K562 (cell line): Measurements from ENCODE around the gene FBXO44. TPM values are rescaled to one million over a fixed set of nuclear protein-coding genes. Genes with fewer than 3 reads are reported as not detected.

Source experiments
- ASH1L ChIP-seq: fragments of 450-650 bp; IDR thresholded peaks from 2 replicates; pipeline ENCODE4 v1.6.1; 2018; ENCODE audit warnings: borderline replicate concordance, mild to moderate bottlenecking, low read depth; ENCODE audit not compliant: partially characterized antibody
- ATF7 ChIP-seq: fragments of 450-650 bp; IDR thresholded peaks from 2 replicates; pipeline ENCODE4 v1.7.1; 2014; ENCODE audit warnings: mild to moderate bottlenecking, moderate library complexity
- CREBBP ChIP-seq: IDR thresholded peaks from one replicate; pipeline ENCODE4 v1.6.1; 2012; ENCODE audit warnings: low read depth, mild to moderate bottlenecking, control low read depth, inconsistent platforms, low read length
- CTBP1 ChIP-seq: fragments of 450-650 bp; IDR thresholded peaks from 2 replicates; pipeline ENCODE4 v1.6.1; 2016; ENCODE audit warnings: borderline replicate concordance
- FOSL1 ChIP-seq: fragments of 200-800 bp; sonication (Bioruptor generic); conservative IDR thresholded peaks from 2 replicates; pipeline ENCODE4 v1.6.1; 2016; ENCODE audit warnings: missing genetic modification characterization, missing compliant biosample characterization
- GABPB2 ChIP-seq: fragments of 250-450 bp; sonication (Bioruptor Pico); conservative IDR thresholded peaks from 2 replicates; pipeline ENCODE4 v1.5.1; 2021; ENCODE audit warnings: mild to moderate bottlenecking
- HNRNPL ChIP-seq: fragments of 200-400 bp; formaldehyde crosslinking; IDR thresholded peaks from 2 replicates; pipeline ENCODE4 v1.6.1; 2017; ENCODE audit warnings: low read depth, mild to moderate bottlenecking, low read length
- LARP7 ChIP-seq: fragments of 450-650 bp; IDR thresholded peaks from 2 replicates; pipeline ENCODE4 v1.6.1; 2016
- MEF2A ChIP-seq: IDR thresholded peaks from 2 replicates; pipeline ENCODE4 v1.6.1; 2011; ENCODE audit warnings: low read depth, mild to moderate bottlenecking, low read length, moderate library complexity; ENCODE audit not compliant: control insufficient read depth
- MYBL2 ChIP-seq, 2 experiments: fragments of 450-650 bp in 1 of 2; sonication (generic) in 1 of 2; formaldehyde crosslinking in 1 of 2; IDR thresholded peaks; 2 replicates each; pipeline versions ENCODE4 v1.6.1 to v1.8.1; 2017 to 2022; ENCODE audit warnings: borderline replicate concordance in 1 of 2, inconsistent platforms in 1 of 2, low read depth in 1 of 2, mild to moderate bottlenecking in 1 of 2, missing genetic modification reagents in 1 of 2, moderate library complexity in 1 of 2
- NEUROD1 ChIP-seq: fragments of 150-350 bp; IDR thresholded peaks from 2 replicates; pipeline ENCODE4 v1.6.1; 2014; ENCODE audit warnings: borderline replicate concordance, low read length, low read depth; ENCODE audit not compliant: partially characterized antibody
- NR2C1 ChIP-seq, 2 experiments: fragments of 450-650 bp; IDR thresholded peaks; 2 replicates each; pipeline ENCODE4 v1.6.1; 2017; ENCODE audit warnings: mild to moderate bottlenecking in 2 of 2, antibody characterized with exemption in 1 of 2, inconsistent platforms in 1 of 2, missing compliant biosample characterization in 1 of 2, missing genetic modification characterization in 1 of 2
- PCBP1 ChIP-seq: fragments of 200-400 bp; formaldehyde crosslinking; IDR thresholded peaks from 2 replicates; pipeline ENCODE4 v1.6.1; 2018; ENCODE audit warnings: mild to moderate bottlenecking, low read depth, low read length; ENCODE audit not compliant: poor library complexity, severe bottlenecking
- RBFOX2 ChIP-seq: fragments of 200-400 bp; formaldehyde crosslinking; IDR thresholded peaks from 2 replicates; pipeline ENCODE4 v1.6.1; 2017; ENCODE audit warnings: low read depth, mild to moderate bottlenecking, low read length, moderate library complexity
- SRSF3 ChIP-seq: fragments of 200-400 bp; formaldehyde crosslinking; IDR thresholded peaks from 2 replicates; pipeline ENCODE4 v1.6.1; 2016; ENCODE audit warnings: mild to moderate bottlenecking, low read length, moderate library complexity; ENCODE audit not compliant: insufficient read depth
- STAT5B ChIP-seq: fragments of 250-450 bp; sonication (Bioruptor Pico); IDR thresholded peaks from 2 replicates; pipeline ENCODE4 v1.8.0; 2021; ENCODE audit warnings: mild to moderate bottlenecking, inconsistent platforms
- ZFP91 ChIP-seq: sonication (generic); formaldehyde crosslinking; IDR thresholded peaks from 2 replicates; pipeline ENCODE4 v1.8.0; 2022; ENCODE audit warnings: mild to moderate bottlenecking, missing genetic modification reagents
- ZKSCAN1 ChIP-seq: fragments of 150-350 bp; IDR thresholded peaks from 2 replicates; pipeline ENCODE4 v1.6.1; 2016; ENCODE audit warnings: low read depth, low read length
- ZNF263 ChIP-seq: sonication (generic); formaldehyde crosslinking; IDR thresholded peaks from 2 replicates; pipeline ENCODE4 v1.8.0; 2022; ENCODE audit warnings: mild to moderate bottlenecking, missing genetic modification reagents, borderline replicate concordance
- ZNF436 ChIP-seq: fragments of 250-450, 450-650 bp; sonication (Bioruptor Pico); formaldehyde crosslinking; IDR thresholded peaks from 2 replicates; pipeline ENCODE4 v1.7.0; 2020; ENCODE audit warnings: mild to moderate bottlenecking
- polyA plus RNA-seq, 8 experiments: library from polyadenylated mRNA; depleted of rRNA in 4 of 8; stranded (reverse) in 5 of 8; unstranded in 3 of 8; fragments of >200 nt; fragmentation: Nextera tagmentation in 2 of 8; fragmentation: Illumina TruSeq in 1 of 8; extraction: Ambion mirVana in 2 of 8; extraction: Trizol in 1 of 8; gene quantifications; 2 replicates each; pipeline versions ENCODE4 v1.2.1 to v1.2.3, GENCODE V29; 2011 to 2014; ENCODE audit warnings: inconsistent platforms in 1 of 8, missing spikeins in 1 of 8
- total RNA-seq, 7 experiments: library from RNA; depleted of rRNA in 6 of 7; stranded (reverse); fragments of >200 nt in 6 of 7; fragmentation: Illumina TruSeq in 2 of 7; extraction: Trizol in 2 of 7; gene quantifications; 2 replicates each; pipeline versions ENCODE4 v1.2.1 to v1.2.3, GENCODE V29; 2011 to 2021; ENCODE audit warnings: low replicate concordance in 1 of 7
- TF ChIP-seq, protein P1 (sequence below): sonication (generic); IDR thresholded peaks from 2 replicates; pipeline ENCODE4 v1.6.1; 2016
- TF ChIP-seq, protein P2 (sequence below): sonication (generic); formaldehyde crosslinking; IDR thresholded peaks from 2 replicates; pipeline ENCODE4 v1.8.0; 2022; ENCODE audit warnings: mild to moderate bottlenecking, missing genetic modification reagents
- TF ChIP-seq, protein P3 (sequence below), 2 experiments: IDR thresholded peaks; 2 replicates each; pipeline ENCODE4 v1.6.1; 2011; ENCODE audit warnings: borderline replicate concordance in 1 of 2, control low read depth in 1 of 2, low read depth in 1 of 2, low read length in 1 of 2, mild to moderate bottlenecking in 1 of 2, mixed read lengths in 1 of 2, moderate library complexity in 1 of 2; ENCODE audit not compliant: insufficient read depth in 1 of 2, insufficient read length in 1 of 2, poor library complexity in 1 of 2, severe bottlenecking in 1 of 2; ENCODE audit errors: extremely low read depth in 1 of 2

FBXO44 gene
- total and polyA plus RNA-seq, 9 of the 15 experiments (the other 6 are each of a cell fraction or from before 2014, with no cell fraction given): 0.69 to 20.9 (median 6.7) TPM

DNA sequence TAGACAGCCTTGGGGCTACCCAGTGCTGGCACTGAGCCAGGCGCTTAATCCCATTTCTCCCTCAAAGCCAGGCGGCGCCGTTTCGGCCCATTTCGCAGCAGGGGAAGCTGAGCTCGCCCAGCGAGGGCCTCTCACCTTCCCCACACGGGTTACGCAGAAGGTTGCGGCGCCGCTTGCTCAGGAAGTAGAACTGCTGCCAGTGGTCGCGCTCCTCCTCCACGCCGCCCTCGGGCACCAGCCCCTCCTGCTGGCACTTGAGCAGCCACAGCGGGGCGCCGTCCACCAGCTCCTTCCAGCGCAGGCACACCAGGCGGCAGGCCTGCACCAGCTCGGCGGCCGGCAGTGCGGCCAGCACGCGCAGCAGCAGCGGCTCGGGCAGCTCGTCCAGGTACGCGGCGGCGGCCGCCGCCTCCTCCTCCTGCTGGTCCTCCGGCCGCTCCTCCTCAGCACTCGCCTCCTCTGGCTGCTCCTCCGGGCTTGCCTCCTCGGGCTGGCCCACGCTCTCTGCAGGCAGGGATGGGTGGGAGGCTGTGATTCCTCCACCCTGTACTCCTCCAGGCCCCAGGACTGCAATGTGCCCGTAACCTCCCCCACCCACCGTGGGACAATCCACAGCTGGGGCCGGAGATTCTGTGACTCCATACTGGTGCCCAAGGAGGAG is 4.2 kb upstream of the FBXO44 start (continued):
- peak; percentile 97 for TF ChIP-seq HNRNPL
- TF ChIP-seq, protein P1, sequence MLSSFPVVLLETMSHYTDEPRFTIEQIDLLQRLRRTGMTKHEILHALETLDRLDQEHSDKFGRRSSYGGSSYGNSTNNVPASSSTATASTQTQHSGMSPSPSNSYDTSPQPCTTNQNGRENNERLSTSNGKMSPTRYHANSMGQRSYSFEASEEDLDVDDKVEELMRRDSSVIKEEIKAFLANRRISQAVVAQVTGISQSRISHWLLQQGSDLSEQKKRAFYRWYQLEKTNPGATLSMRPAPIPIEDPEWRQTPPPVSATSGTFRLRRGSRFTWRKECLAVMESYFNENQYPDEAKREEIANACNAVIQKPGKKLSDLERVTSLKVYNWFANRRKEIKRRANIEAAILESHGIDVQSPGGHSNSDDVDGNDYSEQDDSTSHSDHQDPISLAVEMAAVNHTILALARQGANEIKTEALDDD: no peak
- TF ChIP-seq LARP7: no peak
- TF ChIP-seq, protein P2, sequence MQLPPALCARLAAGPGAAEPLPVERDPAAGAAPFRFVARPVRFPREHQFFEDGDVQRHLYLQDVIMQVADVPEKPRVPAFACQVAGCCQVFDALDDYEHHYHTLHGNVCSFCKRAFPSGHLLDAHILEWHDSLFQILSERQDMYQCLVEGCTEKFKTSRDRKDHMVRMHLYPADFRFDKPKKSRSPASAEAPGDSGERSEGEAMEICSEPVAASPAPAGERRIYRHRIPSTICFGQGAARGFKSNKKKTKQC: peak; percentile 57; the same call in 1 of the 2 replicates
- TF ChIP-seq STAT5B: no peak
- TF ChIP-seq CREBBP: no peak
- peak; percentile 59 for TF ChIP-seq ATF7
- peak; percentile 86 for TF ChIP-seq ZNF436 (CRISPR knock-in tag)
- TF ChIP-seq SRSF3: no peak
- TF ChIP-seq ZKSCAN1: peak; percentile 67; the same call in 1 of the 2 replicates
- TF ChIP-seq ZNF263 (CRISPR knock-in tag): peak; percentile 88; the same call in 1 of the 2 replicates
- TF ChIP-seq FOSL1 (tag): 0 out of 2 replicates have a peak, but pooled peaks have one; percentile 17
- TF ChIP-seq MYBL2 (IDR thresholded peaks at IDR 0.05; ENCODE audit: low read depth): no peak
- no peak for TF ChIP-seq MYBL2 (CRISPR knock-in tag; IDR thresholded peaks at IDR 0.05; ENCODE audit: borderline replicate concordance)
- TF ChIP-seq RBFOX2: peak; percentile 54
- TF ChIP-seq CTBP1: peak; percentile 98
- no peak for TF ChIP-seq ASH1L
- TF ChIP-seq, protein P3, sequence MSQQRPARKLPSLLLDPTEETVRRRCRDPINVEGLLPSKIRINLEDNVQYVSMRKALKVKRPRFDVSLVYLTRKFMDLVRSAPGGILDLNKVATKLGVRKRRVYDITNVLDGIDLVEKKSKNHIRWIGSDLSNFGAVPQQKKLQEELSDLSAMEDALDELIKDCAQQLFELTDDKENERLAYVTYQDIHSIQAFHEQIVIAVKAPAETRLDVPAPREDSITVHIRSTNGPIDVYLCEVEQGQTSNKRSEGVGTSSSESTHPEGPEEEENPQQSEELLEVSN (IDR thresholded peaks at IDR 0.05; ENCODE audit: borderline replicate concordance in 1 of 2, extremely low read depth in 1 of 2, insufficient read depth in 1 of 2, insufficient read length in 1 of 2, low read depth in 1 of 2, low read length in 1 of 2, poor library complexity in 1 of 2, severe bottlenecking in 1 of 2): peak; percentile 54 to 76
- peak; percentile 36; the same call in 1 of the 2 replicates for TF ChIP-seq NR2C1 (IDR thresholded peaks at IDR 0.05)
- TF ChIP-seq NR2C1 (tag; IDR thresholded peaks at IDR 0.05): no peak
- peak; percentile 86 for TF ChIP-seq PCBP1
- peak; percentile 77; the same call in 1 of the 2 replicates for TF ChIP-seq ZFP91 (CRISPR knock-in tag)
- no peak for TF ChIP-seq NEUROD1
- TF ChIP-seq GABPB2 (CRISPR knock-in tag): no peak
- TF ChIP-seq MEF2A: no peak
